Right ventricle myocardium inferior (tissue), 1 donor: ENCODE data around the gene ADAMTSL1. TPM values are rescaled to one million over a fixed set of nuclear protein-coding genes. Genes with fewer than 3 reads are reported as not detected.

Source experiments
- ATAC-seq: fragments of 200-7000 bp; cut with Tn5 transposase; one replicate; pipeline ENCODE4 v1.9.1; 2020; ENCODE audit warnings: mild to moderate bottlenecking, moderate library complexity
- DNase-seq: peaks from one replicate; pipeline ENCODE4 v3.0.0; 2021; ENCODE audit errors: missing footprints
- intact Hi-C: fragments of 100-400 bp; cut with DNase I; formaldehyde crosslinking; loops from one replicate; pipeline ENCODE4 v1.11.0; 2022
- total RNA-seq: library from RNA; stranded (reverse); fragmentation: NEBNext Ultra II Directional; extraction: Animal tissue kit (Norgen Biotek cat#: 25700); gene quantifications from one replicate; pipeline ENCODE4 v1.2.1, GENCODE V29; 2021
- donor health status: DM: no; HTN: yes; CAD: no; lungs with severe emphysema.

Gene ADAMTSL1
- total RNA-seq, 1 donor from 2014 or later = 1.9 TPM

- DNase-seq (no peak), ATAC-seq (no peak)
- intact Hi-C loops = no loop called here
These were observed 297.1 kb downstream of the ADAMTSL1 start for GRCh38 chr9:18771011-18771410.

DNA sequence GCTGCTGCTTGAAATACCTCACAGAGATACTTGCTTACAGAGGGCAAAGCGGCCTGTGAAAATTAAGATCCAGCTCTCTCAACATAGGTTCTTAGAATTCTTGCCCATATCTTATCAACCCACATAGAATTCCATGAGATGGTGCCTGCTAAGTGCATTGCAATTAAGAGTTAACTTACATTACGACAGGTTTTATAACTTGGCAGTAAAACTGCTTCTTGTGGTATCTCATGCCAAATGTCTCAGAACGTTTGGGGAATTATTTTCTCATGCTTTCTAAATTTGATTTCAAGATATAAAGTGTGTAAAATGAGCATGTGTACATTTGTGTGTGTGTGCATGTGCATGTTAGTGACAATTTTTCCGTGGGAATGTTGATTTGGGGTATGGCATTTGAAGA, 297.8 kb downstream of the ADAMTSL1 start:
- ATAC-seq = no peak

GRCh38 chr9:18775241-18775640, 301.3 kb downstream of the ADAMTSL1 start:
- DNase-seq (no peak), ATAC-seq (no peak)
- intact Hi-C loops = no loop called here

More for the DNA sequence above, 297.8 kb downstream of the ADAMTSL1 start:
- no peak for DNase-seq
- intact Hi-C loops = no loop called here

- intact Hi-C loops = no loop called here
- DNase-seq (no peak), ATAC-seq (no peak)
These were observed 302.0 kb downstream of the ADAMTSL1 start for GRCh38 chr9:18775930-18776329.

- ATAC-seq (no peak), DNase-seq (peak; percentile 70)
- intact Hi-C loops = no loop called here
These were observed 303.2 kb downstream of the ADAMTSL1 start for GRCh38 chr9:18776836-18777820.

DNA sequence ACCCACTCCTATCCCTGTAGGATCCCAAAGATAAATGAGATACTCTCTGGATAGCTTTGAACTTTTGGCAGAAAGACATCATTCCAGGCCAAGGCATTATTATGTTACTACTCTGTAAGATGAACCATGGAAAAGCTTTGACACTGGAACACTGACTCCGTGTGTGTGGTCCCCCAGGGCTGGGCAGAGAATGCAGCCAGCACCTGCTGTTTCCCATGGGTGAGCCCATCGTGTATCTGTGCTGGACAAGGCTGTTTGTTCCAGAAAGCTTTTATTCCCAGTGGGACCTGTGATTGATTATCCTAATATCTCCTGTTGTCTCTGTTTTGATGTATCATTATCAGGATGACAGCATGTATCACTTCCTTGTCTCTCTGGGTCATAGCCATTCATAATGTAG, 304.2 kb downstream of the ADAMTSL1 start:
- ATAC-seq = no peak
- intact Hi-C loops = no loop called here
- DNase-seq = no peak

DNA sequence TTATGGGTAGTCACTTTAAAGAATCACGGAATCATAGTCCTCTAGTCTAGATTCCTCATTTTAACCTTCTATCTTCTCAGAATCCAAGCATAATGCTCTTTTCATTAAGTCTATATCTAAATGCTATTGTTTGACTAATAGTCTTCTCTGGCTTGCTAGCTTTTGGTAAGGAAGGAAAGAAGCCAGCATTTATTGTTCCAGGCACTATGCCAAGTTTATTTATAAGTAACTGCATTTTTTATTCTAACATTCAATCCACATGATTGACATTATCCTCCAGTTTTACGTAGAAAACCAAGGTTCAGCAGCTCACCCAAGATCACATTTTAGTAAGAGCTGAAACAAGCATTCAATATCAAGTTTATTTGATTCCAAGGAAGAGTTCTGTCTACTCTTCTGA, 304.9 kb downstream of the ADAMTSL1 start:
- DNase-seq (no peak), ATAC-seq (no peak)
- intact Hi-C loops = no loop called here

GRCh38 chr9:18783909-18784308, 310.0 kb downstream of the ADAMTSL1 start:
- no peak for ATAC-seq
- no peak for DNase-seq
- intact Hi-C loops = loop anchor here (10.0 kb wide), 1 partner anchor 149 kb away; no protein-coding TSS in a partner anchor

DNA sequence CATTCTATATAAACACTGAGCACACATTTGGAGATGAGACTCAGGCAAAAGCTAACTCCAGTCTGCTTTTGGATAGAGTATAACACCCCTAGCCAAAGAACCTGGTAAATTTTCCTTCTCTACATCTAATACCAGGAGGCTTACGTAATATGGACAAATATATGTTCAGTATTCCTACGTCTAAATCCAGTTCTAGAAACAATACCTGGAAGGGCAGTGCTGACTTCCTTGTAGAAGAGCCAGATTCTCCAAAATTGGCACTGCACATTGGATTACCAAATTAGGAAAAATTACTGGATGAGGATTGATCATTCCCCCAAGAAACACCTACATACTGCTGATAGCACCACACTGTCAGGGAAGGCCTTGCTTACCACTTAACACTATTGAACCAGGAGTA, 311.7 kb downstream of the ADAMTSL1 start:
- ATAC-seq (no peak), DNase-seq (no peak)
- intact Hi-C loops = loop anchor here (10.0 kb wide), 1 partner anchor 151 kb away; no protein-coding TSS in a partner anchor

DNA sequence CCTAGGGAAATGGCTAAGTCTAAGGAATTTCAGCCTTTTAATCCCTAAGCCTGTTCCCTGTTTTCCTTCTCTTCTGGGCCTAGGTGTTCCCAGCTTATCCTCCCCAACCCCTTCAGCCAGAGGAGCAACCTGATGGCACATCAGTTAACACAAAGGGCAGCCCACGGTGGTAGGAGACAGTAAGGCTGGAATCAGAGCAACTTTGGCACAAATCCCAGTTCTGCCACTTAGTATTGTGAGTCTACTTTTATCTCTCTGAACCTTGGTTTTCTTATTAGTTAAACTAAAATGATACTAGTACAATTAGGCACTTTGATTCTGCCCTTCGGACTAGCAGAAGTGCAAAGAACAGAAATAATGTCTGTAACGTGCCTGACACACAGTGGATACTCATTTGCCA, 312.2 kb downstream of the ADAMTSL1 start:
- no peak for DNase-seq
- no peak for ATAC-seq
- intact Hi-C loops = loop anchor here (10.0 kb wide), 1 partner anchor 151 kb away; no protein-coding TSS in a partner anchor

GRCh38 chr9:18786911-18787650, 313.1 kb downstream of the ADAMTSL1 start:
- no peak for DNase-seq
- intact Hi-C loops = loop anchor here (10.0 kb wide), 1 partner anchor 152 kb away; no protein-coding TSS in a partner anchor
- no peak for ATAC-seq

- ATAC-seq = no peak
- intact Hi-C loops = loop anchor here (10.0 kb wide), 1 partner anchor 153 kb away; no protein-coding TSS in a partner anchor
These were observed 314.3 kb downstream of the ADAMTSL1 start for GRCh38 chr9:18788256-18788655.

DNA sequence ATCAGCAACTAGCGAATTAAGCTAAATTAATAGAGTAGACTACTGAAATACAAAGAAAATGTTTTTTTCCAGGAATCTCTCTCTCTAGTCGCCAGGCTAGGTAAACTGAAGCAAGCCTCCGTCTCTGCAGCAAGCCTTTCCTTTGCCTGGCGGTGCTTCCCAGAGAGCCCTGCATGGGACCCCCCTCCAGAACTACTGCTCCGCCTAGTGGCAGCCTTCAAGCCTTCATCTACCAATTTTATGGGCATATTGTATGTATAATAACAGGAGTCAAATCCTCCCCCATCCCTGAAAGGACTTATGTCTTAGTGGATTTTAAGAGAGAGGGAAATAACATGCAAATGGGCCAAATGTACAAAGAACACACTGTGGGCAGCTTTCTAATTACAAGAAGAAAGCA, 317.1 kb downstream of the ADAMTSL1 start:
- ATAC-seq = no peak
- no peak for DNase-seq
- intact Hi-C loops = loop anchor here (10.0 kb wide), 1 partner anchor 86 kb away; no protein-coding TSS in a partner anchor

More at GRCh38 chr9:18788256-18788655, 314.3 kb downstream of the ADAMTSL1 start:
- no peak for DNase-seq

- ATAC-seq = no peak
- intact Hi-C loops = loop anchor here (10.0 kb wide), 1 partner anchor 88 kb away; no protein-coding TSS in a partner anchor
- DNase-seq = no peak
These were observed 319.2 kb downstream of the ADAMTSL1 start for GRCh38 chr9:18793122-18793521.

- intact Hi-C loops = loop anchor here (10.0 kb wide), 1 partner anchor 91 kb away; no protein-coding TSS in a partner anchor
- ATAC-seq (peak; percentile 37), DNase-seq (no peak)
These were observed 322.2 kb downstream of the ADAMTSL1 start for GRCh38 chr9:18795947-18796671.

- DNase-seq (no peak), ATAC-seq (no peak)
- intact Hi-C loops = loop anchor here (10.0 kb wide), 1 partner anchor 92 kb away; no protein-coding TSS in a partner anchor
These were observed 322.8 kb downstream of the ADAMTSL1 start for GRCh38 chr9:18796696-18797270.

- intact Hi-C loops = loop anchor here (10.0 kb wide), 1 partner anchor 93 kb away; no protein-coding TSS in a partner anchor
- DNase-seq = no peak
- ATAC-seq = no peak
These were observed 324.2 kb downstream of the ADAMTSL1 start for GRCh38 chr9:18798106-18798505.
